Heart right ventricle (tissue), 16 donors: ENCODE data around the gene OTOP2. TPM values are rescaled to one million over a fixed set of nuclear protein-coding genes. Genes with fewer than 3 reads are reported as not detected.

Source experiments
- ATAC-seq, 8 donors: fragments of 200-7000 bp; cut with Tn5 transposase; one replicate each; pipeline ENCODE4 v1.9.1; 2020; ENCODE audit warnings: mild to moderate bottlenecking in 8 of 8, moderate library complexity in 8 of 8, moderate number of reproducible peaks in 1 of 8
- DNase-seq, 2 donors: peaks; one replicate each; pipeline ENCODE4 v3.0.0-alpha.2; 2020
- H3K27ac ChIP-seq, 10 donors: fragments of 200-600 bp; sonication (generic) in 2 of 10; one replicate each; pipeline versions ENCODE4 v1.5.0 to v1.8.0; 2020 to 2022; ENCODE audit warnings: mild to moderate bottlenecking in 3 of 10
- H3K27me3 ChIP-seq, 7 donors: fragments of 200-600 bp; one replicate each; pipeline ENCODE4 v1.8.0; 2021 to 2022; ENCODE audit warnings: mild to moderate bottlenecking in 2 of 7
- H3K36me3 ChIP-seq, 9 donors: fragments of 200-600 bp; sonication (generic) in 1 of 9; one replicate each; pipeline versions ENCODE4 v1.5.0 to v1.8.0; 2020 to 2022; ENCODE audit warnings: mild to moderate bottlenecking in 2 of 9
- H3K4me1 ChIP-seq, 9 donors: fragments of 200-600 bp; sonication (generic) in 1 of 9; one replicate each; pipeline versions ENCODE4 v1.5.0 to v1.8.0; 2020 to 2022; ENCODE audit warnings: mild to moderate bottlenecking in 4 of 9
- H3K4me3 ChIP-seq, 10 donors: fragments of 200-600 bp; sonication (generic) in 2 of 10; one replicate each; pipeline versions ENCODE4 v1.5.0 to v1.8.0; 2020 to 2022; ENCODE audit warnings: mild to moderate bottlenecking in 7 of 10, moderate library complexity in 2 of 10
- H3K9me3 ChIP-seq, 11 donors: fragments of 200-600 bp in 10 of 11; sonication (generic) in 2 of 11; one replicate each; pipeline versions ENCODE4 v1.5.0 to v1.8.0; 2013 to 2022; ENCODE audit warnings: mild to moderate bottlenecking in 2 of 11, control low read depth in 1 of 11, moderate library complexity in 1 of 11
- WGBS, 2 donors: extraction: QIAGEN DNeasy Blood & Tissue Kit; methylation state at CpG; one replicate each; pipeline ENCODE4 v1.1.7; 2013; ENCODE audit warnings: inconsistent platforms in 1 of 2; 5-methylcytosine and 5-hydroxymethylcytosine counted together
- intact Hi-C, 10 donors: fragments of 100-400 bp; cut with DNase I; formaldehyde crosslinking; loops; one replicate each; pipeline versions ENCODE4 v1.11.1 to v1.14.2; 2022
- polyA plus RNA-seq, 2 donors: library from polyadenylated mRNA; stranded (reverse); fragments of 200-250 nt; gene quantifications; one replicate each; pipeline ENCODE4 v1.2.3, GENCODE V29; 2013
- total RNA-seq, 10 donors: library from RNA; stranded (reverse); fragmentation: NEBNext Ultra II Directional in 3 of 10; extraction: Animal tissue kit (Norgen Biotek cat#: 25700) in 3 of 10; gene quantifications; one replicate each; pipeline versions ENCODE4 v1.2.1 to v1.2.4, GENCODE V29; 2021 to 2023
- TF ChIP-seq, protein P1 (sequence below), 9 donors: fragments of 200-600 bp; sonication (generic) in 2 of 9; IDR thresholded peaks; one replicate each; pipeline versions ENCODE4 v1.5.0 to v1.8.0; 2021 to 2022; ENCODE audit warnings: antibody characterized with exemption in 9 of 9, mild to moderate bottlenecking in 5 of 9, moderate library complexity in 1 of 9
- donor health status: Arrhythmogenic right ventricular cardiomyopathy.
- donor health status: ischemic (EF 13 %, LVEDD 7.1; RV severe dilation, severe dysfunction).
- donor health status: healthy with polysubstance abuse.
- donor health status: DM: no; HTN: yes; CAD: no.
- donor health status: DM: no; HTN: no; CAD: no.
- donor health status: ischemic (EF 25% LVEDD 6.9; RV normal size, moderate dysfunction).
- donor health status: ischemic (EF 25% LVEDD 5.7; RV mildly dilated, moderate dysfunction).
- donor health status: healthy.
- donor health status: DM: yes; HTN: yes; CAD: no.
- donor health status: Ischemic cardiomyopathy.
- donor health status: ischemic (EF 35%, LVEDD 5.7; RV mildly dilated, moderate dysfunction).
- donor health status: nonischemic (EF 11% LVEDD 7.7; RV severe dilation, severe dysfunction).
- donor health status: DM: yes; HTN: yes; CAD: no.
- donor health status: PGD.
- donor health status: ischemic (EF 29% LVEDD 5.4; RV normal size, mild dysfunction).
- donor health status: nonischemic (EF 23%, LVEDD 6.1; RV moderate dilation, normal function).

The OTOP2 gene
- total and polyA plus RNA-seq, 12 donors, result not detected

DNA sequence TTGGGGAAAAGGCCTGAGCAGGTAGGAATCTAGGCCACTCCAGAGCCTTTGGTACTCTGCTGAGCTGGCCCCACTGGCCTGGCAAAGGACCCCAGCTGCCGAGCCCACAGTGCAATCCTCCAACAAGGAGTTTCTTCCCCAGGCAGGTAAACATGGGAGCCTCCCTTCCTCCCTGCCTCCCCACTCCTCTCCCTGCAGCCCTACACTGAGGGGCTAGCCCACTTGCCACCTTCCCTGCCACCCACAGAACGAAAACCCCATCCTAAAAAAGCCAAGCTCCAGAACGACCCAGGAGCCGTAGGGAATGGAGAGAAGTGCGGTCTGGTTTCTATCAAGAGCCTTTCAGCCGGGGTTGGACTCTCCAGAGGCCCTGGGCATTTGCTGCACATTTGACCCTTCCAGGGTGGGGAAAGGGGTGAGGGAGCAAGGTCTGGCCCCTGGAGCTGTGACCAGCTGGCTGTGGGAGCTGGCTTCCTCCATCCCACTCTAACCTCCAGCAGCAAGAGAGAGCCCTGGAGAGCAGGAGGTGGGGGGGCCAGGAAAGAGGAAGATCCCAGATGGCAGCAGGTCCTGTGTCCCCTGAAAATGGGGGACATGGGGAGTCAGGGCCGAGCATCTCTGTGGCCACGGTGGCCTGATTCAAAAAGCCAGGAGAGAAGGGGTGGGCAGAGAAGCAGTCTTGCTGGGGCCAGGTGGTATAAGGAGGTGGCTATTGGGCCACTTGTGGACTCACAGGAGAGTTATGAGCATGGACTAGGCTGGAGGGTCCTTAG is 47.2 kb downstream of the OTOP2 start:
- TF ChIP-seq, protein P1, sequence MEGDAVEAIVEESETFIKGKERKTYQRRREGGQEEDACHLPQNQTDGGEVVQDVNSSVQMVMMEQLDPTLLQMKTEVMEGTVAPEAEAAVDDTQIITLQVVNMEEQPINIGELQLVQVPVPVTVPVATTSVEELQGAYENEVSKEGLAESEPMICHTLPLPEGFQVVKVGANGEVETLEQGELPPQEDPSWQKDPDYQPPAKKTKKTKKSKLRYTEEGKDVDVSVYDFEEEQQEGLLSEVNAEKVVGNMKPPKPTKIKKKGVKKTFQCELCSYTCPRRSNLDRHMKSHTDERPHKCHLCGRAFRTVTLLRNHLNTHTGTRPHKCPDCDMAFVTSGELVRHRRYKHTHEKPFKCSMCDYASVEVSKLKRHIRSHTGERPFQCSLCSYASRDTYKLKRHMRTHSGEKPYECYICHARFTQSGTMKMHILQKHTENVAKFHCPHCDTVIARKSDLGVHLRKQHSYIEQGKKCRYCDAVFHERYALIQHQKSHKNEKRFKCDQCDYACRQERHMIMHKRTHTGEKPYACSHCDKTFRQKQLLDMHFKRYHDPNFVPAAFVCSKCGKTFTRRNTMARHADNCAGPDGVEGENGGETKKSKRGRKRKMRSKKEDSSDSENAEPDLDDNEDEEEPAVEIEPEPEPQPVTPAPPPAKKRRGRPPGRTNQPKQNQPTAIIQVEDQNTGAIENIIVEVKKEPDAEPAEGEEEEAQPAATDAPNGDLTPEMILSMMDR (IDR thresholded peaks at IDR 0.05), result no peak
- no peaks in the 10 kb centered on the region for H3K36me3 ChIP-seq
- 48 to 63% methylated on average over 8 of the region's 8 CpGs for WGBS, 2 donors
- H3K4me3 ChIP-seq, result peak overlapping the region in 9 of 10 donors; percentile 58 to 90 (median 76)
- no peak for DNase-seq
- intact Hi-C loops, result loop anchor here in 1 of 10 donors (10.0 kb wide), 1 partner anchor 144 kb away; no protein-coding TSS in a partner anchor
- H3K9me3 ChIP-seq, result no peaks in the 10 kb centered on the region
- peak overlapping the region; percentile 54 to 86 (median 76) for H3K27ac ChIP-seq
- H3K27me3 ChIP-seq, result peaks cover 0 to 51% (median 0%) of the 10 kb centered on the region in 7 donors
- peak in 3 of 8 donors; percentile 26 to 44 (median 37) for ATAC-seq
- H3K4me1 ChIP-seq, result peaks cover 5 to 34% (median 22%) of the 10 kb centered on the region in 9 donors

GRCh38 chr17:74971842-74972106 is 47.7 kb downstream of the OTOP2 start:
- TF ChIP-seq, protein P1 (IDR thresholded peaks at IDR 0.05), result no peak
- Histone ChIP-seq H3K9me3 (no peaks in the 10 kb centered on the region), H3K36me3 (no peaks in the 10 kb centered on the region), H3K27ac (peak overlapping the region; percentile 54 to 86 (median 76)), H3K4me1 (peaks cover 5 to 34% (median 22%) of the 10 kb centered on the region in 9 donors), H3K27me3 (peaks cover 0 to 51% (median 0%) of the 10 kb centered on the region in 7 donors), H3K4me3 (peak overlapping the region; percentile 53 to 90 (median 73))
- intact Hi-C loops, result loop anchor here in 1 of 10 donors (10.0 kb wide), 1 partner anchor 143 kb away; no protein-coding TSS in a partner anchor
- WGBS, 2 donors, result 26 to 31% methylated on average over 9 of the region's 9 CpGs
- peak in 3 of 8 donors; percentile 5 to 44 (median 8) for ATAC-seq
- no peak for DNase-seq

DNA sequence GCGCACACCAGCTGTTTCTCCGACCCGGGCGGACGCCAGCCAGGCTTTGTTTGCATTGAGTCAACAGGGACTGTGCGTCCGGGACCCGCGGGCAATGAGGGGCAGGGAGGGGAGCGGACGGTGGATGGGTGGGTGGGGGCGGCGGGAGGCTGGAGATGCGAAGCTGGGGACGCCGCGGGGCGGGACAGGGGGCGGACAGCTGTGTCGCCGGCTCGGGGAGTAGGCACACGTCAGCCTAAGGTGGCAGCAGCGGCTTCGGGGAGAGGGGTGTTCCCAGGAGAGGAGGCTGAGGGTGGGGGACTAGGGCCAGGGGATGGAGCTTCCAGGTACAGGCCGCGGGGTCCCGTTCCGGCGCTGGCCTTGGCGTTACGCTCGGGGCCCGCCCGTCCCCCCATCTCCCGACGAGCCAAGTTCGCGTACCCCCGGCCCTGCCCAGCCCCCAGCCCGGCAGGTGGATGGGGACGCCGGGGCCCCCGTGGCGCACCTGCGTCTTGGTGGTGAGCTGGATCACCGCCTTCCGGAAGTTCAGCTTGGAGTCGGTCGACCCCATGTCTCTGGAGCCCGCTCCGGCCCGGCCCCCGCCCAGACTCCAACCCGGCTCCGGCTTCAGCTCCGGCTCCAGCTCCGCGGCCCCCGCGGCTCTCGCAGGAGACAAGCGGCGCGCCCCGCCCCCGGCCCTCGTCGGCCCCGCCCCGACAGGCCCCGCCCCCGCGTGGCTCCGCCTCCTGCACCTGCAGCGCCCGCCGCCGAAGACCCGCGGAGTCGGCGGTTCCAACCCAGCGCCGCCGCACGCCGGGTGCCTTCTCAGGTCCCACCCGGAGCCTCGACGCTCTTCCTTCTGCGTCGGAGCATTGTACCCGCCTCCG is 48.3 kb downstream of the OTOP2 start, which contains the start of gene HID1:
Gene HID1 (minus strand): TSS at position 653 of the 866 bp plus-strand sequence. CDS start 103 bp downstream, at position 550.
- Histone ChIP-seq H3K9me3 (no peaks in the 10 kb centered on the region), H3K27ac (peak within 1 kb of the TSS; percentile 54 to 86 (median 76)), H3K27me3 (peaks cover 0 to 51% (median 0%) of the 10 kb centered on the region in 7 donors), H3K4me3 (peak within 1 kb of the TSS; percentile 53 to 90 (median 73)), H3K36me3 (no peaks in the 10 kb centered on the region), H3K4me1 (peaks cover 5 to 34% (median 22%) of the 10 kb centered on the region in 9 donors)
- DNase-seq, result peak; percentile 45 to 74
- ATAC-seq, result peak; percentile 62 to 79 (median 72)
- intact Hi-C loops, result loop anchor here in 1 of 10 donors (10.0 kb wide), 1 partner anchor 142 kb away; no protein-coding TSS in a partner anchor
- TF ChIP-seq, protein P1 (IDR thresholded peaks at IDR 0.05), result no peak
- 2% methylated on average over 71 to 95 of the region's 95 CpGs for WGBS, 2 donors

DNA sequence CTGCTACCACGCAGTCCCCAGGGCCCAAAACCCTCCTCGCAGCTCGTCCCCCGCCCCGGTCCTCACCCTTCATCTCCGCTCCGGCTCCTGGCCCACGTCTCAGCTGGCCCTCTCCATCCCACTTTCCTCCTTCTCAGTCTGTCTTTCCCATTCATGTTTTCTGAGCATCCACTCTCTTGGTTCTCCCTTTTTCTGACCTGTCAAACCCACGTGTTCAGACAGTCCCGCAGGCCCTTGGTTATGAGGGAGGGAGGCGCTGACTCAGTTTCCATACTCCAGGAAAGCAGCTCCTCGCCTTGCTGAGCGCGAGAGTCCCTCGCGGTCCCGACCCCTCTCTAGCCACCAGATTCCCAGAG is 48.9 kb downstream of the OTOP2 start:
- Histone ChIP-seq H3K36me3 (no peaks in the 10 kb centered on the region), H3K4me1 (peaks cover 5 to 34% (median 22%) of the 10 kb centered on the region in 9 donors), H3K9me3 (no peaks in the 10 kb centered on the region), H3K27me3 (peaks cover 0 to 51% (median 0%) of the 10 kb centered on the region in 7 donors), H3K27ac (peak overlapping the region in 3 of 10 donors; percentile 70 to 86 (median 73)), H3K4me3 (peak overlapping the region; percentile 53 to 90 (median 73))
- DNase-seq, result no peak
- intact Hi-C loops, result loop anchor here in 1 of 10 donors (10.0 kb wide), 1 partner anchor 142 kb away; no protein-coding TSS in a partner anchor
- no peak for ATAC-seq
- TF ChIP-seq, protein P1 (IDR thresholded peaks at IDR 0.05), result no peak
- WGBS, 2 donors, result 17% methylated on average over 17 of the region's 17 CpGs
